Measurements from ENCODE around the gene NPAT.

Gene NPAT

GRCh38 chr11:108203075-108203474 lies 19.4 kb downstream of the NPAT start:
- DNase-seq (ENCODE audit: low spot score): no peak
- no peak for TF ChIP-seq CTCF (IDR thresholded peaks at IDR 0.05; ENCODE audit: borderline replicate concordance, control extremely low read depth, extremely low read depth, insufficient read depth, missing control alignments)
- in situ Hi-C loops (cut with MboI; ENCODE audit: low sequenced_read_pairs, unreplicated experiment): no loop called here

DNA sequence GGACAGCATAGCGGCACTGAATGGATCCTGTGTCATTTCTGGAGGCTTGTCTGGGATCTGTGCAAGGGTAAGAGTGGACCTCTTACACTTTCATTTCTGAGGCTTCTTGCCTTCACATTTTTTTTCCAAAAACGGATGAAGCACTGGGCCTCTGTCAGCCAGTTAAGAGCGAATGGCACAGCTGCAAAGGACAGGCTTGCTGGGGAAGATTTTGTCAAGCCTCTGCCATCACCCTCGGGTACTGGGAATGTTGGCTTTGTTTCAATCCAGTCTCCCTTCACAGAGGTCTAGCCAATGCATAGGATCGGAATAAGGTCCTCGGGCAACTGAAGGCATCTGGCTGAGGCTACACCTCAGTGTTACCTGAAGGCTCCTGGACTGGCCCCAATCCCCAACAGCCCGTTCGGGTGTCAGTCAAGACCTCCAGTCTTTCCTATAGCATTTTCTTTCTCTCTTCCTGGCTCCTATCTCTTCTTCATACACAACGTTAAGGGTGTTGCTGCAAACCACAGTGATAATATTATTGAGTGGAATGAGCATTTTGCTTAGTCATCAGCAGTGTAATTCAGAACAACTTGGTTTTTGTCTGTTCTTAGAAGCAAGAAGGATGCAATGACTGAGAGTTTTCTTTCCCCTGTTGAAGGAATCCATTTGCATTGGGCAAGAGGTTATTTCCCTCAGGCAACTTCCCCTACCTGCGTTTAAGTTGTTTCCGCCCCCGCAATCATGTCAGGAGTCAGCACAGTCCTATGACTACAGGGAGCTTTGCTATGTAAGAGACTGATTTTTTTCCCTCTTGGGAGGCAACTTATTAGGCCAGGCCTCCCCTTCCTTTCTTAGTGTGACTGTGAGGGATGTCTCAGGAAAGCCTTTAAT lies 22.8 kb downstream of the NPAT start:
- in situ Hi-C loops (cut with MboI; ENCODE audit: low sequenced_read_pairs, unreplicated experiment): no loop called here
- no peak for TF ChIP-seq CTCF (IDR thresholded peaks at IDR 0.05; ENCODE audit: borderline replicate concordance, control extremely low read depth, extremely low read depth, insufficient read depth, missing control alignments)
- DNase-seq (ENCODE audit: low spot score): peak; percentile 83

DNA sequence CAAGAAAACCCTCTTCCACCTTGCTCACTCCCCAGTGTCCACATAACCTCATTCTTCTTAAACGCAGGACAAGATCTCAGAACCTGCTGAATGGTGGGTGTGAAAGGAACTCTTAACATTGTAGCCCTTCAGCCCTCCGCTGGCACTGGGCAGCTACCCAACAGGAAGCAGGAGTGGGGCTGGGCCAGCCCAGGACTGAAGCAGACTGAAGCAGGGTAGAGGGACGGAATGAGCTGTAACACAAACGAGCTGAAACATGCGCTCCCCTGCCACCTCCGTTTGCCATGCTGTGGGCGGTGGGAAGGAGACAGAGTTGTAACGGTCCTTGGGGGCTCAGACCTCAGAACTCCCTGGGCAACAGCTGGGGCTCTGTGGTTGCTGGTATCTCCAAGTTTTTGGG lies 23.6 kb downstream of the NPAT start:
- in situ Hi-C loops (cut with MboI; ENCODE audit: low sequenced_read_pairs, unreplicated experiment): no loop called here
- DNase-seq (ENCODE audit: low spot score): no peak
- TF ChIP-seq CTCF (IDR thresholded peaks at IDR 0.05; ENCODE audit: borderline replicate concordance, control extremely low read depth, extremely low read depth, insufficient read depth, missing control alignments): no peak

DNA sequence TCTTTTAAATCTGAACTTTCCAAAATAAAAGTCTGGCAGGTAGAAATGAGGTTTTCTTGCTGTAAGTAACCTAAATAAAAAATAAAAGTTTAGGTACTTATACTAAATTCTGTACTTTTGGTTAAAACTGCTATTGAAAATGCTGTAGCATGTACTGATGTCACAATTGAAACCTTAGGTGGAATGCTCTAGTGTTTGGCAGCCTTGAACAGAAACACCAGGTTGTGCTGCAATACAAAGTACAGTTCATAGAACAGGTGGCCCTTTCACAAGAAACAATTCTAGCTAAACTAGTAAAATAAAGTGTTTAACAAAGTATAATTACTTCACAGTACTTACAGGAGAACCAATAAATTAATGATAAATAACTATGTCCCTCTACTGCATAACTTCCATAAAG lies 25.1 kb downstream of the NPAT start:
- no peak for TF ChIP-seq CTCF (IDR thresholded peaks at IDR 0.05; ENCODE audit: borderline replicate concordance, control extremely low read depth, extremely low read depth, insufficient read depth, missing control alignments)
- DNase-seq (ENCODE audit: low spot score): no peak
- in situ Hi-C loops (cut with MboI; ENCODE audit: low sequenced_read_pairs, unreplicated experiment): no loop called here

GRCh38 chr11:108196901-108197300 lies 25.5 kb downstream of the NPAT start:
- no peak for TF ChIP-seq CTCF (IDR thresholded peaks at IDR 0.05; ENCODE audit: borderline replicate concordance, control extremely low read depth, extremely low read depth, insufficient read depth, missing control alignments)
- peak; percentile 53 for DNase-seq (ENCODE audit: low spot score)
- in situ Hi-C loops (cut with MboI; ENCODE audit: low sequenced_read_pairs, unreplicated experiment): no loop called here

DNA sequence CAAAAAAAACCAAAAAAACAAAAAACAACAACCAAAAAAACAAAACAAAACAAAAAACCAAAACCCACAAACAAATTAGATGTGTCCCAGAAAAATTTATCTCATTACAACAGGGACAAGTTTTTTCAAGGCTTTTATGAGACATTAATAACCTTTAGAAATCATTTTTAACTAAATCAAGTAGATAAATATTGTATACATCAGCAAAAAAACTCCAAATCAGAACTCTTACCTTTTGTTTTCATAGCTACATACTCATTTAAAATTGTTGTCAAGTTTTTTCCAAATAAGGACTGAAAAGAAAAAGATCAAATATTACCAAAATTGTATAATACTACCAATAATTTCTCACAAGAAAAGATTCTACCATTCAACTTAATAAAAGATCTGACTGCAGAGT lies 28.7 kb downstream of the NPAT start:
- DNase-seq (ENCODE audit: low spot score): no peak
- in situ Hi-C loops (cut with MboI; ENCODE audit: low sequenced_read_pairs, unreplicated experiment): no loop called here
- no peak for TF ChIP-seq CTCF (IDR thresholded peaks at IDR 0.05; ENCODE audit: borderline replicate concordance, control extremely low read depth, extremely low read depth, insufficient read depth, missing control alignments)

All from GM13976 (cell line).